Hypothalamus (tissue), 51 donors: ENCODE measurements around the gene TEX51.

ENCODE experiments used
- DNase-seq, 51 donors: peaks; one replicate each; lab custom pipeline; 2025; lab: John Stamatoyannopoulos, UW

TEX51 gene

GRCh38 chr2:126877861-126878565 lies 20.7 kb upstream of the TEX51 start:
- no peak for DNase-seq

- no peak for DNase-seq
Measured at GRCh38 chr2:126878601-126879000, 20.1 kb upstream of the TEX51 start.

GRCh38 chr2:126879348-126880298 lies 19.1 kb upstream of the TEX51 start:
- DNase-seq: no peak

GRCh38 chr2:126880324-126880723 lies 18.4 kb upstream of the TEX51 start:
- no peak for DNase-seq

GRCh38 chr2:126880817-126881216 lies 17.9 kb upstream of the TEX51 start:
- DNase-seq: no peak

- no peak for DNase-seq
Measured at GRCh38 chr2:126881591-126881990, 17.1 kb upstream of the TEX51 start.

GRCh38 chr2:126882181-126882580 lies 16.5 kb upstream of the TEX51 start:
- no peak for DNase-seq

GRCh38 chr2:126882736-126883665 lies 15.7 kb upstream of the TEX51 start:
- DNase-seq: no peak

- DNase-seq: no peak
Measured at GRCh38 chr2:126883666-126884040, 15.0 kb upstream of the TEX51 start.

- no peak for DNase-seq
Measured at GRCh38 chr2:126884861-126885750, 13.6 kb upstream of the TEX51 start.

GRCh38 chr2:126885751-126886210 lies 12.9 kb upstream of the TEX51 start:
- peak in 13 of 51 donors; percentile 8 to 43 (median 18) for DNase-seq

GRCh38 chr2:126886211-126886915 lies 12.3 kb upstream of the TEX51 start:
- peak in 40 of 51 donors; percentile 5 to 73 (median 36) for DNase-seq

- no peak for DNase-seq
Measured at GRCh38 chr2:126886916-126887280, 11.8 kb upstream of the TEX51 start.

GRCh38 chr2:126887506-126887905 lies 11.2 kb upstream of the TEX51 start:
- no peak for DNase-seq

- DNase-seq: no peak
Measured at GRCh38 chr2:126888046-126888445, 10.6 kb upstream of the TEX51 start.

GRCh38 chr2:126889071-126889470 lies 9.6 kb upstream of the TEX51 start:
- no peak for DNase-seq

- DNase-seq: no peak
Measured at GRCh38 chr2:126889496-126890135, 9.1 kb upstream of the TEX51 start.

- DNase-seq: no peak
Measured at GRCh38 chr2:126890136-126890510, 8.6 kb upstream of the TEX51 start.
